Natural killer cell (primary cell): Measurements from ENCODE around the gene PITPNC1. TPM values are rescaled to one million over a fixed set of nuclear protein-coding genes. Genes with fewer than 3 reads are reported as not detected.

ENCODE experiments used
- ATAC-seq, 3 donors: fragments of 150-1000 bp in 2 of 3; fragments of 200-7000 bp in 1 of 3; cut with Tn5 transposase; 1 replicate in 1 of 3; 2 replicates in 2 of 3; pipeline ENCODE4 v1.10.0; 2021; ENCODE audit warnings: mild to moderate bottlenecking in 2 of 3, moderate library complexity in 2 of 3
- DNase-seq, 2 donors: peaks; one replicate each; pipeline versions ENCODE4 v3.0.0 to v3.0.0-alpha.2; 2013 to 2021; ENCODE audit warnings: mixed read lengths in 1 of 2
- H3K27ac ChIP-seq: one replicate; pipeline ENCODE4 v1.5.1; 2013; ENCODE audit warnings: mild to moderate bottlenecking, low read length
- H3K27me3 ChIP-seq: one replicate; pipeline ENCODE4 v1.6.1; 2013; ENCODE audit warnings: low read length; ENCODE audit not compliant: control insufficient read depth, insufficient read depth
- H3K36me3 ChIP-seq: one replicate; pipeline ENCODE4 v1.6.1; 2013; ENCODE audit warnings: low read length; ENCODE audit not compliant: control insufficient read depth, insufficient read depth
- H3K4me1 ChIP-seq: one replicate; pipeline ENCODE4 v1.6.1; 2013; ENCODE audit warnings: low read length; ENCODE audit not compliant: control insufficient read depth, insufficient read depth
- H3K4me3 ChIP-seq: one replicate; pipeline ENCODE4 v1.5.1; 2013; ENCODE audit warnings: low read length
- H3K9me3 ChIP-seq: one replicate; pipeline ENCODE4 v1.6.1; 2013; ENCODE audit warnings: low read length; ENCODE audit not compliant: control insufficient read depth, insufficient read depth
- H3K27ac Mint-ChIP-seq, 2 donors: one replicate each; pipeline ENCODE4 v1.8.0; 2022; ENCODE audit warnings: mild to moderate bottlenecking in 2 of 2, mixed read lengths in 2 of 2, moderate library complexity in 1 of 2
- H3K27me3 Mint-ChIP-seq, 2 donors: one replicate each; pipeline ENCODE4 v1.8.0; 2022; ENCODE audit warnings: low read depth in 2 of 2, mixed read lengths in 2 of 2
- H3K36me3 Mint-ChIP-seq: one replicate; pipeline ENCODE4 v1.8.0; 2022; ENCODE audit warnings: mixed read lengths
- H3K4me1 Mint-ChIP-seq, 2 donors: one replicate each; pipeline ENCODE4 v1.8.0; 2022; ENCODE audit warnings: mixed read lengths in 2 of 2
- H3K4me3 Mint-ChIP-seq: one replicate; pipeline ENCODE4 v1.8.0; 2022; ENCODE audit warnings: mild to moderate bottlenecking, moderate library complexity, mixed read lengths
- H3K9me3 Mint-ChIP-seq, 2 donors: one replicate each; pipeline ENCODE4 v1.8.0; 2022; ENCODE audit warnings: mixed read lengths in 2 of 2
- WGBS: methylation state at CpG from one replicate; pipeline ENCODE4 v1.1.7; 2013; ENCODE audit warnings: missing lambda C conversion rate; ENCODE audit not compliant: insufficient coverage; 5-methylcytosine and 5-hydroxymethylcytosine counted together
- intact Hi-C: fragments of 100-400 bp; cut with micrococcal nuclease; formaldehyde crosslinking; loops from one replicate; pipeline ENCODE4 v1.14.2; 2022
- total RNA-seq, 4 donors: library from RNA; stranded (reverse); fragments of 120-200 nt in 1 of 4; gene quantifications; one replicate each; pipeline versions ENCODE4 v1.2.3 to v1.2.4, GENCODE V29; 2013 to 2022
- TF ChIP-seq, protein P1 (sequence below): fragments of 200-600 bp; IDR thresholded peaks from one replicate; pipeline ENCODE4 v1.8.0; 2022; ENCODE audit warnings: antibody characterized with exemption

Gene PITPNC1
- total RNA-seq, 3 donors from 2014 or later (not counting 1 experiment from before 2014, with no cell fraction given) = 150 to 185 (median 169) TPM

DNA sequence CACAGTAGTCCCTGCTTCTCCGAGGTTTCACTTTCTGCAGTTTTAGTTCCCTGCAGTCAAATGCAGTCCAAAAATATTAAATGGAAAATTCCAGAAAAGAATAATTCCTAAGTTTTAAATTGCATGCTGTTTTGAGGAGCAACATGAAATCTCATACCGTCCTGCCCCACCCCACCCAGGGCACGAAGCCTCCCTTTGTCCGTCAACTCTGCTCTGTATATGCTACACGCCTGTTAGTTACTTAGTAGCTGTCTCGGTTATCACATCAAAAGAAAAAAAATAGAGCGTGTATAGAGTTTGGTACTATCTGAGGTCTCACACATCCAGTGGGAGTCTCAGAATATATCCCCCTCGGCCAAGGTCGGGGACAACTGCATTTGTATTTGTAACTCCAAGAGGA, 211.2 kb downstream of the PITPNC1 start:
- no peaks in the 10 kb centered on the region for H3K36me3 Mint-ChIP-seq
- H3K9me3 Mint-ChIP-seq = no peaks in the 10 kb centered on the region
- H3K9me3 ChIP-seq = no peaks in the 10 kb centered on the region
- no peak for DNase-seq
- H3K36me3 ChIP-seq = peaks cover 2% of the 10 kb centered on the region
- TF ChIP-seq, protein P1, sequence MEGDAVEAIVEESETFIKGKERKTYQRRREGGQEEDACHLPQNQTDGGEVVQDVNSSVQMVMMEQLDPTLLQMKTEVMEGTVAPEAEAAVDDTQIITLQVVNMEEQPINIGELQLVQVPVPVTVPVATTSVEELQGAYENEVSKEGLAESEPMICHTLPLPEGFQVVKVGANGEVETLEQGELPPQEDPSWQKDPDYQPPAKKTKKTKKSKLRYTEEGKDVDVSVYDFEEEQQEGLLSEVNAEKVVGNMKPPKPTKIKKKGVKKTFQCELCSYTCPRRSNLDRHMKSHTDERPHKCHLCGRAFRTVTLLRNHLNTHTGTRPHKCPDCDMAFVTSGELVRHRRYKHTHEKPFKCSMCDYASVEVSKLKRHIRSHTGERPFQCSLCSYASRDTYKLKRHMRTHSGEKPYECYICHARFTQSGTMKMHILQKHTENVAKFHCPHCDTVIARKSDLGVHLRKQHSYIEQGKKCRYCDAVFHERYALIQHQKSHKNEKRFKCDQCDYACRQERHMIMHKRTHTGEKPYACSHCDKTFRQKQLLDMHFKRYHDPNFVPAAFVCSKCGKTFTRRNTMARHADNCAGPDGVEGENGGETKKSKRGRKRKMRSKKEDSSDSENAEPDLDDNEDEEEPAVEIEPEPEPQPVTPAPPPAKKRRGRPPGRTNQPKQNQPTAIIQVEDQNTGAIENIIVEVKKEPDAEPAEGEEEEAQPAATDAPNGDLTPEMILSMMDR = no peak
- no peak overlapping the region for H3K4me3 ChIP-seq
- no peaks in the 10 kb centered on the region for H3K4me1 ChIP-seq
- 100% methylated on average over 7 of the region's 9 CpGs for WGBS
- intact Hi-C loops = no loop called here
- no peaks in the 10 kb centered on the region for H3K27me3 ChIP-seq
- H3K27ac Mint-ChIP-seq = peak overlapping the region in 1 of 2 donors; percentile 60
- no peak overlapping the region for H3K27ac ChIP-seq
- no peak overlapping the region for H3K4me3 Mint-ChIP-seq
- peaks cover 33 to 46% of the 10 kb centered on the region in 2 donors for H3K4me1 Mint-ChIP-seq
- ATAC-seq = no peak
- no peaks in the 10 kb centered on the region for H3K27me3 Mint-ChIP-seq

GRCh38 chr17:67594115-67594880, 217.2 kb downstream of the PITPNC1 start:
- TF ChIP-seq, protein P1 = no peak
- Mint-ChIP-seq H3K9me3 (no peaks in the 10 kb centered on the region), H3K4me1 (peaks cover 30 to 32% of the 10 kb centered on the region in 2 donors), H3K27ac (peak overlapping the region; percentile 15 to 31), H3K27me3 (no peaks in the 10 kb centered on the region), H3K4me3 (no peak overlapping the region), H3K36me3 (no peaks in the 10 kb centered on the region)
- Histone ChIP-seq H3K4me1 (no peaks in the 10 kb centered on the region), H3K27ac (no peak overlapping the region), H3K4me3 (no peak overlapping the region), H3K27me3 (no peaks in the 10 kb centered on the region), H3K36me3 (peaks cover 4% of the 10 kb centered on the region), H3K9me3 (no peaks in the 10 kb centered on the region)
- DNase-seq (no peak), ATAC-seq (no peak)
- intact Hi-C loops = no loop called here
- 75% methylated on average over 7 of the region's 7 CpGs for WGBS

GRCh38 chr17:67600408-67600807, 223.3 kb downstream of the PITPNC1 start:
- H3K27me3 ChIP-seq = no peaks in the 10 kb centered on the region
- ATAC-seq = no peak
- H3K36me3 Mint-ChIP-seq = no peaks in the 10 kb centered on the region
- WGBS = 100% methylated on average over 1 of the region's 2 CpGs
- intact Hi-C loops = no loop called here
- H3K4me3 Mint-ChIP-seq = no peak overlapping the region
- TF ChIP-seq, protein P1 = no peak
- H3K4me3 ChIP-seq = no peak overlapping the region
- H3K4me1 Mint-ChIP-seq = peaks cover 35 to 40% of the 10 kb centered on the region in 2 donors
- H3K4me1 ChIP-seq = peaks cover 6% of the 10 kb centered on the region
- no peaks in the 10 kb centered on the region for H3K36me3 ChIP-seq
- DNase-seq = no peak
- no peak overlapping the region for H3K27ac ChIP-seq
- no peaks in the 10 kb centered on the region for H3K9me3 Mint-ChIP-seq
- no peaks in the 10 kb centered on the region for H3K9me3 ChIP-seq
- no peak overlapping the region for H3K27ac Mint-ChIP-seq
- H3K27me3 Mint-ChIP-seq = no peaks in the 10 kb centered on the region

GRCh38 chr17:67601897-67602296, 224.8 kb downstream of the PITPNC1 start:
- Mint-ChIP-seq H3K9me3 (no peaks in the 10 kb centered on the region), H3K27ac (peak overlapping the region; percentile 5 to 59), H3K27me3 (no peaks in the 10 kb centered on the region), H3K4me1 (peaks cover 38 to 47% of the 10 kb centered on the region in 2 donors), H3K36me3 (no peaks in the 10 kb centered on the region), H3K4me3 (no peak overlapping the region)
- intact Hi-C loops = no loop called here
- H3K4me3 ChIP-seq = no peak overlapping the region
- H3K27ac ChIP-seq = no peak overlapping the region
- DNase-seq = no peak
- WGBS = 94% methylated on average over 4 of the region's 4 CpGs
- no peak for ATAC-seq
- H3K4me1 ChIP-seq = peaks cover 6% of the 10 kb centered on the region
- H3K27me3 ChIP-seq = no peaks in the 10 kb centered on the region
- peaks cover 3% of the 10 kb centered on the region for H3K36me3 ChIP-seq
- no peaks in the 10 kb centered on the region for H3K9me3 ChIP-seq
- TF ChIP-seq, protein P1 = no peak
